ENCODE results near the gene DMWD. TPM values are rescaled to one million over a fixed set of nuclear protein-coding genes. Genes with fewer than 3 reads are reported as not detected.

Gene DMWD
- total and polyA plus RNA-seq, 2 donors (not counting 1 experiment from before 2014, with no cell fraction given) = 25.1 to 86.4 TPM

DNA sequence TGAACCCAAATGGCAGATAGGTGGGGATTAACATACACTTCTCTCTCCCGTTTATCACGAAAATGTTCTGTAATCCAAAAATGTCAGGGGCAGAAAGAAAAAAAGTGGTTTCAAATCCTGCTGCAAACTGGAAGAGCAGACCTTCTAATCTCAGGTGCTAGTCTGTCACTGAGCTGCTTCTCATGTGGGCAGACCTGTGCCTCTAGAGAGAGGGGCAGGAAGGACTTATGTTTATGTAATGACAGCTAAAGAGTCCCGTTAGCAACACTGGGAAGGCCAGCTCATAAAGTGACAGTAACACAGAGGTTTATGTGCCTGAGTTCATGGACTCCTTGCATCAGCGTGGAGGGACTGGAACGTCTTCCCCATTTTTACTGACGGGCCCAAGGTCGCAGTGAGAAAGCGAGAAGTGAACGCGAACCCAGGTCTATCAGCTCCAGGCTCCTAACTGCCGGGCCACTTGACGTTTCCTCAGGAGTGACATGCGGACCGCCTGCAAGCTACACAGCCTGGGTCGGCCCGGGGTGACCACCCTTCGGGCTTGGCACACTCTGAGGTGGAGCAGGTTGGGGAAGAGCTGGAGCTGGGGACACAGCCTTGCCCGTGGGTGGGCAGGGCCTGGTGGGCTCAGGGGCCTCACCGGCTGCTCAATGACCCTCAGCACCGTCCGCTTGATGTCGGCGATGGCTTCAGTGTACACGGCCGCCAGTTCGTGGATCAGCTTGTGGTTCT is 32.1 kb upstream of the DMWD start:
- Histone ChIP-seq H3K4me3 (ENCODE audit: control extremely low read depth in 1 of 5, extremely low read depth in 1 of 5, insufficient read depth in 1 of 5, low read depth in 2 of 5, low read length in 4 of 5) (no peak overlapping the region), H3K4me2 (replicated peaks; ENCODE audit: low read depth, low read length, poor library complexity, severe bottlenecking) (no peak overlapping the region), H4K20me1 (ENCODE audit: control insufficient read depth, insufficient read depth, low read length, poor library complexity, severe bottlenecking) (no peaks in the 10 kb centered on the region), H3K9ac (ENCODE audit: low read length) (no peak overlapping the region), H2AFZ (ENCODE audit: insufficient read depth, low read depth, low read length, poor library complexity, severe bottlenecking) (no peak overlapping the region), H3K27me3 (replicated peaks in 1 of 4; ENCODE audit: control extremely low read depth in 1 of 4, control insufficient read depth in 3 of 4, insufficient read depth in 4 of 4, low read length in 3 of 4) (no peaks in the 10 kb centered on the region), H3K27ac (ENCODE audit: low read length in 2 of 2) (no peak overlapping the region), H3K36me3 (replicated peaks in 1 of 2; ENCODE audit: control extremely low read depth in 1 of 2, control insufficient read depth in 1 of 2, extremely low read depth in 1 of 2, insufficient read depth in 2 of 2, low read length in 1 of 2) (peaks cover 2 to 72% of the 10 kb centered on the region in 2 experiments), H3K4me1 (ENCODE audit: control insufficient read depth in 2 of 2, insufficient read depth in 2 of 2, low read length in 2 of 2) (no peaks in the 10 kb centered on the region), H3K9me3 (ENCODE audit: control extremely low read depth in 1 of 3, control insufficient read depth in 2 of 3, insufficient read depth in 1 of 3, low read length in 2 of 3) (no peaks in the 10 kb centered on the region), H3K79me2 (ENCODE audit: control insufficient read depth, insufficient read depth, low read length) (no peaks in the 10 kb centered on the region)
- no peak for TF ChIP-seq EZH2 (IDR thresholded peaks at IDR 0.05; ENCODE audit: borderline replicate concordance, insufficient read depth, low read depth, low read length, poor library complexity, severe bottlenecking)
- TF ChIP-seq, protein P1, sequence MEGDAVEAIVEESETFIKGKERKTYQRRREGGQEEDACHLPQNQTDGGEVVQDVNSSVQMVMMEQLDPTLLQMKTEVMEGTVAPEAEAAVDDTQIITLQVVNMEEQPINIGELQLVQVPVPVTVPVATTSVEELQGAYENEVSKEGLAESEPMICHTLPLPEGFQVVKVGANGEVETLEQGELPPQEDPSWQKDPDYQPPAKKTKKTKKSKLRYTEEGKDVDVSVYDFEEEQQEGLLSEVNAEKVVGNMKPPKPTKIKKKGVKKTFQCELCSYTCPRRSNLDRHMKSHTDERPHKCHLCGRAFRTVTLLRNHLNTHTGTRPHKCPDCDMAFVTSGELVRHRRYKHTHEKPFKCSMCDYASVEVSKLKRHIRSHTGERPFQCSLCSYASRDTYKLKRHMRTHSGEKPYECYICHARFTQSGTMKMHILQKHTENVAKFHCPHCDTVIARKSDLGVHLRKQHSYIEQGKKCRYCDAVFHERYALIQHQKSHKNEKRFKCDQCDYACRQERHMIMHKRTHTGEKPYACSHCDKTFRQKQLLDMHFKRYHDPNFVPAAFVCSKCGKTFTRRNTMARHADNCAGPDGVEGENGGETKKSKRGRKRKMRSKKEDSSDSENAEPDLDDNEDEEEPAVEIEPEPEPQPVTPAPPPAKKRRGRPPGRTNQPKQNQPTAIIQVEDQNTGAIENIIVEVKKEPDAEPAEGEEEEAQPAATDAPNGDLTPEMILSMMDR (IDR thresholded peaks at IDR 0.05) = no peak
- H3K27me3 Mint-ChIP-seq = no peaks in the 10 kb centered on the region
- H3K9me3 Mint-ChIP-seq (ENCODE audit: insufficient read depth) = no peaks in the 10 kb centered on the region
- no peak overlapping the region for H3K4me3 Mint-ChIP-seq
- ChIA-PET POLR2A (no interaction called here), CTCF (interaction anchor here (1.9 kb wide), 1 partner anchor 38 kb away, joined by 3 read pairs; the partner anchor contains the start of gene SYMPK)
- no peaks in the 10 kb centered on the region for H3K4me1 Mint-ChIP-seq
- no peak overlapping the region for H3K27ac Mint-ChIP-seq
- ATAC-seq (ENCODE audit: low read depth) = no peak
- intact Hi-C loops (cut with micrococcal nuclease) = no loop called here
- DNase-seq = no peak
- WGBS (ENCODE audit: insufficient coverage) = 95% methylated on average over 25 of the region's 26 CpGs

GRCh38 chr19:45824041-45824471 is 31.4 kb upstream of the DMWD start:
- intact Hi-C loops (cut with micrococcal nuclease) = no loop called here
- H3K4me3 ChIP-seq (ENCODE audit: control extremely low read depth in 1 of 5, extremely low read depth in 1 of 5, insufficient read depth in 1 of 5, low read depth in 2 of 5, low read length in 4 of 5) = no peak overlapping the region
- 91% methylated on average over 12 of the region's 12 CpGs for WGBS (ENCODE audit: insufficient coverage)
- no peaks in the 10 kb centered on the region for H3K4me1 Mint-ChIP-seq
- no peak overlapping the region for H3K4me2 ChIP-seq (replicated peaks; ENCODE audit: low read depth, low read length, poor library complexity, severe bottlenecking)
- H3K36me3 ChIP-seq (replicated peaks in 1 of 2; ENCODE audit: control extremely low read depth in 1 of 2, control insufficient read depth in 1 of 2, extremely low read depth in 1 of 2, insufficient read depth in 2 of 2, low read length in 1 of 2) = peaks cover 2 to 70% of the 10 kb centered on the region in 2 experiments
- ChIA-PET POLR2A (no interaction called here), CTCF (interaction anchor here (0.9 to 1.9 kb wide), 2 partner anchors 23 to 39 kb away, joined by 3 read pairs; partner anchors contain the start of gene SYMPK)
- no peaks in the 10 kb centered on the region for H3K4me1 ChIP-seq (ENCODE audit: control insufficient read depth in 2 of 2, insufficient read depth in 2 of 2, low read length in 2 of 2)
- no peaks in the 10 kb centered on the region for H3K9me3 ChIP-seq (ENCODE audit: control extremely low read depth in 1 of 3, control insufficient read depth in 2 of 3, insufficient read depth in 1 of 3, low read length in 2 of 3)
- no peaks in the 10 kb centered on the region for H3K79me2 ChIP-seq (ENCODE audit: control insufficient read depth, insufficient read depth, low read length)
- TF ChIP-seq EZH2 (IDR thresholded peaks at IDR 0.05; ENCODE audit: borderline replicate concordance, insufficient read depth, low read depth, low read length, poor library complexity, severe bottlenecking) = no peak
- TF ChIP-seq, protein P1 (IDR thresholded peaks at IDR 0.05) = no peak
- H3K27ac ChIP-seq (ENCODE audit: low read length in 2 of 2) = no peak overlapping the region
- ATAC-seq (ENCODE audit: low read depth) (no peak), DNase-seq (no peak)
- H3K27ac Mint-ChIP-seq = no peak overlapping the region
- no peak overlapping the region for H3K4me3 Mint-ChIP-seq
- H3K27me3 ChIP-seq (replicated peaks in 1 of 4; ENCODE audit: control extremely low read depth in 1 of 4, control insufficient read depth in 3 of 4, insufficient read depth in 4 of 4, low read length in 3 of 4) = no peaks in the 10 kb centered on the region
- H3K27me3 Mint-ChIP-seq = no peaks in the 10 kb centered on the region
- no peaks in the 10 kb centered on the region for H3K9me3 Mint-ChIP-seq (ENCODE audit: insufficient read depth)
- no peak overlapping the region for H3K9ac ChIP-seq (ENCODE audit: low read length)
- H4K20me1 ChIP-seq (ENCODE audit: control insufficient read depth, insufficient read depth, low read length, poor library complexity, severe bottlenecking) = no peaks in the 10 kb centered on the region
- H2AFZ ChIP-seq (ENCODE audit: insufficient read depth, low read depth, low read length, poor library complexity, severe bottlenecking) = no peak overlapping the region
